HG02943 (cell line): Measurements from ENCODE around the gene TNNT3.

Source experiments
- ATAC-seq: cut with Tn5 transposase; IDR thresholded peaks from one replicate; pipeline ENCODE4 v1.9.1; 2021; ENCODE audit warnings: mild to moderate bottlenecking, low read depth, moderate library complexity; ENCODE audit not compliant: unreplicated experiment

TNNT3 gene

DNA sequence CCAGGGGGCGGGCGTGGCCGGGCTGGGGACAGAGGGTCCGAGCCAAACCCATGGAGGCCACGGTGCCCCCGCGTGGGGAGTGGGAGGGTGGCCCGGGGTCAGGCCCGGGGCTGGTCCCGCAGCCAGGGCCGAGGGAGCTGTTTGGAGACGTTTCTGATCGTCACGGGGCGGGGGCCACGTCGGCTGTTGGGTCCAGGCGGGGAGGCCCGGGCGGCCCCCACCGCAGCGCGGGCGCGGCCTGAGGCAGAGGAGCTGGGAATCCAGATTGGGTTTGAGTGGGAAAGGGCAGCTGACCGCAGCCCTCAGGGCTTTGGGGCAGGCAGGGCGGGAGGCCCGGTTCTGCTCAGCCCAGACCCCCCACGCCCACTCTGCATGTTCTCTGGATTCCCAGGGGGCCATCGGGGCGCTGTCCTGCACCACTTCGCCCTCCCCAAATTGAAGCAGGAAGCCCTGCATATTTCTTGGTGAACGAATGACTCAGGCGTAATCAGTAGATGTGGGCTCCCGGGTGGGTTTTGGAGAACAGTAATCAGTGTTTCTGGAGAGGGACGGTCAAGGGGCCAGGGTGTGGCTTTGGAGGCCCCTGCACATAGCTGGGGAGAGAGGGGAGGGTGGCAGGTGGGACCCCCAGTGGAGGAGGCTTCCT lies 28.2 kb downstream of the TNNT3 start:
- no peak for ATAC-seq

DNA sequence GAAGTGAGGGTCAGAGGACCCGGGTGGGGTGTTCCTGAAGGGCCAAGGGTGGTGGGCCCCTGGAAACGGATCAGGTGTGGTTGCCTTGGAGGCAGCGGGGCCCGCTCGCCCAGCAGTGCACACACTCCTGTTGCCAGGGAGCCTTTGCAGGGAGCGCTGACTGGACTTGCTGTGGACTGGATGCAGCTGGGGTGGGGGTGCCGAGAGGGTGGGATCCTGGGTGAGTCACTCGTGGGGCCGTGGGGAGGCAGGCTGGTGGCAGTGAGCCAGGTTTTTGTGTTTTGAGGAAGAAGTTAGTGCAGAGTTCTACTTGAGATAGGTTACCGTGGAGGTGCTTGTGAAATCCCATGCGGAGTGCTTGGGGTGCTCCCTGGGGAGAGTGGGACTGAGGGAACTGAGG lies 28.9 kb downstream of the TNNT3 start:
- ATAC-seq = no peak

DNA sequence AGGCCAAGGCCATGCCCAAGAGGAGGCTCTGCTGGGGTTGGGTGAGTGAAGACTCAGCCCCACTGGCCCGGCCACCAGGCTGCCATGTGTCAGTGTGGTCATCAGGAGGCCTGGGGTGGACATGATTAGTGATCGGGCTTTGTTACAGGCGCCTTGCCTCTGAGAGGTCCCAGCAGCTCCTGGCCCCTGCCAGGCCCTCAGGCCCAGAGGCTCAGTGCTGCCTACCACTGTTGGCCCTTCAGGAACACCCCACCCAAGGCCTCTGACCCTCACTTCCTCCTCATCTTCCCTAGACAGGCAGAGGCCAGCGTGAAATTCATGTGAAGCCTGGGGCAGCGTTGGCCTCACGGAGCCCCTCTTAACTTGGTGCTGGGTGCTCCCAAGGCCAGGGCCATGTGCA lies 29.8 kb downstream of the TNNT3 start:
- ATAC-seq = no peak

DNA sequence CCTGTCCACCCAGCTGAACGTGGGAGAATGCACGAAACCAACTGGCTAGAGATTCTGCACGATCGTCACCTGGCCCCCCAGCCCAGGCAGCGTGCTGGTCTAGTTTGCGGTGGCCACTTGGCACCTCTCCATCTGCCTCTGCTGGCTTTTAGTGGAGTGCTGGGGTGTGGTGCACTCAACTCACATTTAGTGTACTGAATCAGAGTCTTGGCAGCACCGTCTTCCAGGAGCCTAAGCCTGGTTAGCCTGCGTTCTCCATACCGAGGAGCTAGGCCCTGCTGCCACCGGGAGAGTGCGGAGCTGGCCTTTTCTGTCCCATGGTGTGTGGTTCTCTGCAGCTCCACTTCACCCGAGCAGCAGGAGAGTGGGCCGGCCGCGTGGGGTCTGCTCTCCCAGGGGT lies 30.4 kb downstream of the TNNT3 start:
- no peak for ATAC-seq

GRCh38 chr11:1952806-1953482 lies 33.4 kb downstream of the TNNT3 start:
- ATAC-seq = no peak

DNA sequence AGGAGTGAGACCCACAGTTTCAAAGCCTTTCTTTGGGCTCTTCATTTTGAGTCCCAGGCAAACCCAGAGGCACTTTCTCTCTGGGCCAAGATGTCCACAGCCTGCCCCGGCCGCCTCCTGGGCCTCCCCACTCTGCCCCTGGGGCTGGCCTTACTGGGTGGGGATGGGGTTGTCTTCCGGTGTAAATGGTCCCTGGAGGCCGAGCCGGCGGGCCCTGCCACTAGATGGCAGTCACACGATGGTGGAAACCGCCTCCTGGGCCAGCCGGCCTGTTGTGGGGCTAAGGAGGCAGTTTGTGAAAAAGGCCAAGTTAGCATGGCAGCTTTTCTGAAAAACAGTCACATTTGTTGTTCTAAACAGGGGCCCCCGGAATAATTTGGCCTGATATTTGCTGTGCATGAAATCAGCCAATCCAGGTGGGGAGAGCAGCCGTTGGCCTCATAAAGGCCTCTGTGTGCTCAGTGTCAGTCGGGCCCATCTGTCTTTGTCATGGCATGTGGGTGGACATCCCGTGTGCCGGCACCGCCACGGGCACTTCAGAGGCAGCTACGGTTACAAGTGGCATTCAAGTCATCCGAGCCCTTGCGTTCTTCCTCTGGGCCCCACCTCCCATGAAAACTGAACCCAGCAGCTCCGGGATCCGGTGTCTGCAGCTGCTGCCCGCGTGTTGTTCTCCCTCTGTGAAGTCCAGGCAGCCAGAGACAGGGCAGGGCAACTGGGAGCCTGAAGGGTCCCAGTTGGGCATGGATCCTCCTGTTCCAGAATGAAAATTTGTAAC lies 34.2 kb downstream of the TNNT3 start:
- ATAC-seq = no peak

DNA sequence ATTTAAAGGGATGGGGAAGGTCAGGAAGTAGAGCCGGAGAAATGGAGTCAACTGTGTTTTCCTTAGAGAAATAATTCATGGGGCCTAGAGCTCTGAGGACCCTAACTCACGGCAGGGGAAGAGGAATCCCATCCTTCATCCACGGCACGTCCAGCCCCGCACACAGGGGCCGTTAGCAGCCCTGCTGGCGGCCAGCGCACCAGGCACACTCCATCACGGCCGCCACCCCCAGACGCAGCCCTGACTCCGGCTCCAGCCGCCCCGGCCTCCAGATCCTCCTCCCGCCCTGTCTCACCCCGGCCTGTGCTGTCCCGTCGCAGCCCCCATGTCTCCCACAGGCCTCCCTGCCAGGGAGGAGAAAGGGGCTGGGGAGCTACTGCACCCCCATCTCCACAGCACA lies 38.9 kb downstream of the TNNT3 start:
- ATAC-seq = no peak

- ATAC-seq = no peak
These were observed 40.3 kb downstream of the TNNT3 start for GRCh38 chr11:1959786-1960185.

- ATAC-seq = no peak
These were observed 44.4 kb downstream of the TNNT3 start for GRCh38 chr11:1963864-1964263.

DNA sequence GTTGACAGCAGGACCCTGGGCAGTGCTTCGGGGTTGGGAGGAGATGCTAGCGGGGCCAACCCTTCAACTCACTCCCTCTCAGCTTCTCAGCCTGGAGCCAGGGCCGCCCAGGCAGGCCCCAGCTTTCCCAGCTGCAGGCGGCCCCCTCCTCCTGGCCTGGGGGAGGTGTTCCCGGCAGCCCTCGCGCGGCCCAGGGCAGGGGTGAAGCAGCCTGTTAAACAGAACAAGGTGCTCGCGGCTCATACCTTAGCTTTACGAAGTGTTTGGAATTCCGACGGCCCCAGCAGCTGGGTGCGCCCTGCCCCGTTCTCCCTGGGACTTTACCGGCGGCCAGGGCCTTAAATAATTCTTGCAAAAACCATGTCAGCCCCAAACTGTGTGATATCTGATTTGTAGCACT lies 44.8 kb downstream of the TNNT3 start:
- ATAC-seq = no peak

GRCh38 chr11:1964955-1965354 lies 45.5 kb downstream of the TNNT3 start:
- ATAC-seq = no peak

GRCh38 chr11:1966531-1966930 lies 47.0 kb downstream of the TNNT3 start:
- ATAC-seq = no peak

DNA sequence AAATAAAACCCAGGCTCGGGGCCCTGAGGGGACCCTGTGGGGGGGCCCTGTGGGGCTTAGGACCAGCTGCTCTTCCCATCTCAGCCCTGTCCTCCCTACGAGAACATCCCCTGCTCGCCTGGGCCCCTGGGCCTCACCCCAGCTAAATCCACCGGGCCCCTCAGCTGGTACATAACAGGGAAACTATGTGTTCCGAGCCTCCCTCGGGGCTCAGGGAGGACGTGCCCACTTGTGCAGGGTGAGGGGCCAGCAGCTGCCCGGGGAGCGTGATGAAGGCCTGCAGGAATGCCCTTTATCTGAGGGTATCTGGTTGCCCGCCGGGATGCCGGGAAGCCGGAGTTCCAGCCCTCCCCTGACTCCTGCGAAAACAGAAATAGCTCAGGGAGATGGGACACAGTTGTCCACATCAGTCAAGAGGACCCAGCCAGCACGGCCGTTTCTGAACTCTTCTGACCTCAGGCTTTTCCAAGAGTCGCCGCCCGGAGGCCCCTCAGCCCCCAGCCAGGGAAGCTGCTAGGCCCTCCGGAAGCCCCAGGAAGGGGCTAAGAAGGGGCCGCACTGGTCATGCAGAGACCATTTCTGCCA lies 48.2 kb downstream of the TNNT3 start:
- ATAC-seq = no peak

- no peak for ATAC-seq
These were observed 49.0 kb downstream of the TNNT3 start for GRCh38 chr11:1968454-1969002.

GRCh38 chr11:1969035-1969434 lies 49.5 kb downstream of the TNNT3 start:
- no peak for ATAC-seq

DNA sequence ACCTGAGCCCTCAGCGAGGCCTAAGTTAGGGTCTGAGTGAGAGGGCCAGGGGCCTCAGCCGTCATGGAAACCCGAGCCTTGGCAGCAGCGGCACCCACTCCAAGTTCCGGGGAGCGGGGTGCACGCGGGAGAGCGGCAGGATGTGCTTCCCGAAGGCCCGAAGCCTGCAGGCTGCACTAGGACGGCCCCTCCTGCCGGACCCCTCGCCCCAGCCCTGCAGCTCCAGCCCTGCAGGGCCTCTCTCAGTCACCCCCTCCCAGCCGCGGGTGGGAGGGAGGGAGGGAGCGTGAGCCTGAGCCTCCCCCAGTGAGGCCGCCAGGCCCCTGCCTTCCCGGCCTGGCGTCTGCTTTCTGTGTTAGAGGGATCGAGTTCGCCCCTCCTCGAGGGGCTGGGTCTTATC lies 50.3 kb downstream of the TNNT3 start:
- ATAC-seq = no peak

GRCh38 chr11:1970956-1971355 lies 51.5 kb downstream of the TNNT3 start:
- ATAC-seq = no peak

DNA sequence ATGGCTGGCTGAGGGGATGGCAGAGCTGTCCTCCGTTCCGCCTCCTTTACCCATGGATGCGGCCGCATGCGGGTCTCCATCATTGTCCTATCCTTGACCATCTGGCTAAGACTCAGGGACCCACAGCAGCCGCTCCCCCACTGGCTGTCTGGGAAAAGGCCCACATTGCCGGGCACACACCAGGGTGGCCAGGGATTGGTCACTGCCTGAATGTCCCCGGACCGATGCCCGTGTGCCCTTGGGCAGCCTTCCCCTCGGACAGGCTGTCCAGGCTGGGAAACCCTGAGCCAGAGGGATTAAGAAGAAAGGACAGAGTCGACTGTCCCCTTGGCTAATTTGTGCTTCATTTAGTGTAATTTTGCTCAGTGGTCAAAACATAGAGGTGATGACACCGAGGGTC lies 55.7 kb downstream of the TNNT3 start:
- ATAC-seq = no peak

GRCh38 chr11:1978720-1979473 lies 59.4 kb downstream of the TNNT3 start:
- no peak for ATAC-seq

GRCh38 chr11:1979607-1980006 lies 60.1 kb downstream of the TNNT3 start:
- ATAC-seq = no peak
